Islet of Langerhans (tissue), 1 donor: ENCODE data around the gene GRIA1.

Experiments
- FAIRE-seq: peaks from one replicate; lab custom pipeline; 2011; peaks lifted over from hg19 to GRCh38; lab: Jason Lieb, UNC

GRIA1 gene

GRCh38 chr5:153617190-153617589 lies 126.7 kb downstream of the GRIA1 start:
- FAIRE-seq = no peak

DNA sequence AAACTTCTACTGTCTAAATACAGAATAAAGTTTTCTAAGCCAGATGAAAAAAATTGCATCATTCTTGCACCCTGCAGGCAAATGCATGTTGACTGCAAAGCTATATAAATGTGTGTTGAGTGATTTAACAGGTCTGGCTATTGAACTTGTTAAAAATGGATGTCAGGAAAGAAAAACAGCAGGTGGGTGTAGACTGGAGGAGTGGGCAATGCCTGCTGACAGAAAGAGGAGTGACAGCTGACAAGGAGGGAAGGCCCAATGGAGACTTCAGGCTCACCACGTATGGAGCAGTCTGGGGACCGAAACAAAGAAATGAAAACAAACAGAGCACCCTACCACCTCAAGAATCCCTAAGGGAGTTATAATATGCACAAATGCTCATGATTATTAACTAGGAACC lies 127.8 kb downstream of the GRIA1 start:
- FAIRE-seq = no peak

DNA sequence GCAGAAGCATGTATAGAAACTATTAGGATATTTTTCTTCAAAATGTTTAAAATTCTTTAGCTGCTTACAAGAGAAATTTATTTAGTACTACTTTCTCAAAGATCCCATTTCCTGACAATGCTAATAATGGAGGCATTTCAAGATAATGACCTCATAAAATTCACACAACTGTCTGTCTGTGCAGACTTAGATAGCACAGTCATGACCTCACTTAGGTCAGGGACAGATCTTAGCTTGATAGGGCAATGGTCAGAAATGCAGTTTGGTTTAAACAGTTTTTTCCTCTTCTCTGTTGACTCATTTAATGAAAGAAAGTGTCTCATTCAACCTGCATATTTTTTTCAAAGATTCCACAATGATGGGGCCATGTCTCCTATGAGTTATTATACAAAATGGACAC lies 128.4 kb downstream of the GRIA1 start:
- FAIRE-seq = no peak

DNA sequence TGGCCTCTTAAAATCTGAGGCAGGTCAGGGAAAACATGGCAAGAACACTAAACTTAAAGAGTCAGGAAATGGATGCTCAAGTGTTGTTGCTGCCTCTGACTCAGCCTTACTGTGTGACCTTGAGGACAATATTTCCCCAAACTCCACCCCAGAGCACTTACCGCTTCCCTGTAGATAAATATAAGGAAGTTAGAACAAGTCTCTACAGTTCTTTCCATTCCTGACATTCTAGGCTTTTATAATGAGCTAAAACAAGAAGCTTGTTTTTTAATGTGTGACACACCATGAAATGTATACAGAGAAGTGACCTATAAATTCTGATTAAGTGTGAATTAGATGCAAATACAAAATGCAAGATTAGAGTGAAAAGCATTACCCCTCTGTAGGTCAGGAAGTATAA lies 129.3 kb downstream of the GRIA1 start:
- FAIRE-seq = no peak

DNA sequence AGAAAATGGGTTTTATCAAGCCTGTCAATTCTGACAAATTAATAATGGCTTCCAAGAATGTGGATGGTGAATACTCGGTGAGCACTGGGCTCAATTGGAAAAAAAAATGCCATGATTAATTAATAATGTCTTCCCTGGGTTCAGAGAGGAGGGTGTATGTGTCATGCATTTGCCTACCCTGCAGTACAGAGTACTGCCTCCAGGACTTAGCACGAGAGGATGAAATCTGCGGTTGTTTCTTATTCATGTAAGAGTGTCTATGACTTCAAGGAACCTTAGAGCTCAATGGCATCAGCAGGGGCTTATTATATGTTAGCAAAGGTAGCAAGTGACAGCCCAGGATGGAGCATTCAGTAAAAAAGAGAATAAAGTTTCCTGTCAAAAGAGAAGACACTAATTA lies 132.7 kb downstream of the GRIA1 start:
- no peak for FAIRE-seq

DNA sequence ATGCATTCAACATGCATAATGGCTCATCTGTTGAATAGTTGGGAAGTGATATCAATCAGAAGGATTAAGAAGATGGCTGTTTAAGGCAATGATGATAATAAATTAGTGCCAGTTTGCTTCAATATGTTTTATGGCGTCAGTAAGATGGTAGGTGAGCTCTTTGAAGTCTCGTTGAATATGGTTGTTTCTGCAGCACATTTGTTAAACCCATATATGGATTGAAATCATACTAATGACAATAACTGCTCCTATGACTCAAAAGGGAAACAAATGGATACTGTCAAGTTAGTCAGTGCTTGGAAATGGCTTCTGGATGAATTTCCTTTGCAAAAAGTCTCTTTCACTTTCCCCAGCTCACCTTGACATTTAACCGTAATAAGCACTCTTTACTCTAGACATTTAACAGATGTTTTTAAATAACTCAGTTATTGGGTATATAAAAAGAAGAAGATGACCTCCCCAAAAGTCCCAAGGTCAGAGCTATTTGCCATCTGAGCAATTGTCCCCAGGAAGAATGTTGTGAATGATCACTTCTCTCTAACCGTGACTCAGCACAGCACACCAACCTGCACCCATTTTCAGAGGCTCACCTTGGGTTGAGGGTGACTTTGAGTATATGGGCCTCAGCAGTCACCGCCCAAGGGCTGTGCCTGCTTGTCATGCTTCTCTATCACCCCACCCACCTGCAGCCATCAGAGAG lies 133.4 kb downstream of the GRIA1 start:
- FAIRE-seq = no peak

DNA sequence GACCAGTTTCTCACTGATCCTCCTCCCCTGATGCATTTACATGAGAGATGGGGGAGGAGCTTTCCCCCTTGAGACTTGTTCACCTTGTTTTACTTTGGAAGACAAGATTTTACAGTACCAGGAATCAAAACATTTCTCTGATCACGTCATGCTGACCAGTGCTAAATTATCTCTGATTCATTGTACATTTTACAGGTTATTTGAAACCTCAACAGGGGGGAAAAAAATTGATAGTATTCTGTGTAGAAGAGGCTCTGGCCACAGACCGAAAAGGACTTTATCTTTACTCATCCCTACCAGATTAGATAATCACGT lies 133.9 kb downstream of the GRIA1 start:
- no peak for FAIRE-seq

DNA sequence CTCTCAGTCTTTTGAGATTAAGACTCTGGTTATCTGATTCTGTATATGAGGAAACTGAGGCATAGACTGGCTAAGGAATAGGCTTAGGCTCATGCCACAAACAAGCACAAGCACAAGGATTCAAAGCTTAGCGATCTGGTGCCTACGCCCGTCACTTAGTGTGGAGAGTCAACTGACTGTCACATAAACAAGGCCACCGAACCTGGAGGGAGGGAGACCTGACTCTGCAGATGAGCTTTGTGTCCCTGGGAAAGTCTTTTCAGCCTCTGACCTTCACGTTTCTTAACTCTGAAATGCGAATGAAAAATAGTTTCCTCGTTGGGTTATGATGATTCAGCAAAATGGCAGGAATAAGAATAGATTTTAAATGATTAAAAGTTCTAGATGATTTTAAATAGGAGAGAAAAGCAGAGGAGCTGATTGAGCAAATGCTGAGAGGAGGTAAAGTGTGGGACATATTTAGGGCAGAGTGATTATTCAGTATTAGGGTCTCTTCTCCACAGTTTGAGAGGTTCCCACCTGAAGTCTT lies 135.4 kb downstream of the GRIA1 start:
- no peak for FAIRE-seq

DNA sequence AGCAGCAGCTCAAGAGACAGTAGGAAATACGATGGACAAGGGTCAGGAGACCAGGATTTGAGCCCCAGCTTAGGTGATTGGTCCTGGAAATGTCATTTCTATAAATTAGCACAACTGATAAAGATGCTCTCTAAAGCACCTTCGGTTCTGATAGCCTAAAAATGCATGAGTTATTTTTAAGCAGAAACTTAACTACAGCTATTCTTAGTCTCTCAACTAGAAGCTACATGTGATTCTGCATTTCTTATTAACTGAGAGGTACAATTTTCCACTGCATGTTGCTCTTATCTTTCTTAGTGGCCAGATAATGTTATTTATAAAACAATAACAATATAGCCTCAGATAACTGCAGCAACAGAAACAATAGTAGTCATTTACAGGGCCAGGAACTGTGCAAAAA lies 136.4 kb downstream of the GRIA1 start:
- FAIRE-seq = no peak

DNA sequence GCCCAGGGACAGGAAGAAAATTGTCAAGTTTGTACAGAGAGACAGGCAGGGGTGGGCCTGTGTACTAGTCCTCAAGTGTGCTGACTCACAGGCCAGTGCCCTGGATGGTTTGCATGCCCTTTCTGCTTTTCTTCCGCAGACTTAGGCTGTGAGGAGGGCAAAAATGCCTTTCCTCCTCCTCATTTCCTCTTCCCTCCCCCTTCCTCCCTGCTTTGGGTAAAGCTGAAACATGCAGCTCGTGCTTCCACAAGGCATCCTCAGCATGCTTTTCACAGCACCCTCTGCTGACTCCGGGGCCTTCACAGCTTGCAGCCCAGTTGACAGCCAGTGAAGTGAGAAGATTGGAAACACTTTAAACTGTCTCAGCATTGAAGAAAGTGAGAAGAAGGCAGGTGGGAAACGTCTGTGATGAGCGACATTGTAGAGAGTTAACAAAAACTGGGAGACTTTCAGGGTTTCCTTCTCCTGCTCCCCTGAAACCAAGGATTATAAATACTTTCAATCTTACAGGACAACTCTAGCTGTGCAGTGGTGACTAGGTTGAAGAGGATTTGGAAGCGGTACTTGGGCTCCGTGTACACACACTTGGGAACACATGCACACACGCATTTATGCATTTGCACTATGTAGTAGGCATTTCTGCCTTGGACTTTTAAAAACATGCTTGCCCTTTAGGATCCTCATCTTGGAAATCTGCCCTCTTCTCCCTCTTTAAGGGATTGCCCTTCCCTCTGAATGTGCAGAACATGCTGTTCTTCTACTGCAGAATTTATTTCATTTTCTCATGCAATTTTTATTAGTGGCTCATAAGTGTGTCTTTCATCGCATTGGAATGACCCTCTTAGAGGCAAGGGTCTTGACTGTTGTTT lies 138.8 kb downstream of the GRIA1 start:
- FAIRE-seq = no peak

GRCh38 chr5:153630546-153630945 lies 140.1 kb downstream of the GRIA1 start:
- FAIRE-seq = no peak

- FAIRE-seq = no peak
Observed at GRCh38 chr5:153632748-153633290, 142.3 kb downstream of the GRIA1 start.

DNA sequence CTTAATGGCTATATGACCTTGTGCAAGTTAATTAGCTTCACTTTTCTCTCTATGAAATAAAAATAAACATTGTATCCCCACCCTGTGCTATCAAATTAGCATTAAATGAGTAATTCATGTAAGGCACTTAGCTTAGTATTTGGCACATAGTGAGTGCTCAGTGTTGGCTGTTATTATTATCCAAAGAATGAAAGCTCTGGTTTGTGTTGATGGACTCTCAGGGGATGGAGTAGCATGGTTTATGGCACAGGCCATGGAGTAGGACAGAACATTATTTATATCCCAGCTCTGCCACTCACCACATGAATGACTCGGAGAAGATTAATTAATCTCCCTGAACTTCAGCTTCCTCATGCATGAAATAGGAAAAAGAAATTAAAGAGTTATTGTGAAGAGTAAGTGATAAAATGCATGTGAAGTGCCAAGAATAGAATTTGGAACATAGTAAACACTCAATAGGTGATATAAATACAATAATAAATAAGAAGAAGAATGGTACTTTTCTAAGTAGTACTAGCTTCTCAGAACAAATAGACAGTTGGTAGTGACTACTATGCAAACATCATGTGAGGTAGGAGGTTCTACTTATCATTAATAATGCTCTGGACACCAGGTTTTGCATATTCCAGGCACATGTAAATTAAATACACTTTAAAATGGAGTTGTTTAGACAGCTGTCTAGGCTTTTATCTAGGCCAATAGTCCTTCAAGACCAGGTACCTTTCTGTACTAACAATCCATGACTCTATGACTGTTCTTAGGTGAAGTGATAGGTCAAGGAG lies 146.4 kb downstream of the GRIA1 start:
- FAIRE-seq = no peak

GRCh38 chr5:153640293-153640692 lies 149.8 kb downstream of the GRIA1 start:
- no peak for FAIRE-seq

DNA sequence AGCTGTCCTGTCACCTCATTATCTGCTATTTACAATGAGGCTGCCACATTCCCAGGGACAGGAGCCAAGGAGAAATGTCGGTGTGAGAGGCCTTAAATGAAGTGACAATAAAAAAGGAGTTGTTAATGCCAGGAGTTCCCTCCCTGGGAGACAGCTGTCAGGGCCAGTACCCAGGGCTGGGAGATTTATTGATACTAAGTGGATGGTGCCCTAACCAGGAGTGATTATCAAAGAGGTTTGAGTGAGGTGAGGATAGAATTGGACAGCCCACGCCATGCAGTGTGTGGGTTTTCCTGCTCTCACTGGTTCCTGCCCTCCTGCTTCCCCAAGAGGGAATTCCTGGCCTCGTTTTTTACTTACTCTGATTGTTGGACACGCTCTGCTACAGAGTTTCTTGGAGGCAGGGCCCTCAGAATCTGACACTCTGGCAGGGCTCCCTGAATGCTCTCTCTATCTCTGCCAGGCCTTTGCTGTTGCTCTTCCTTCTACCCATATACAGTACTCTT lies 150.8 kb downstream of the GRIA1 start:
- no peak for FAIRE-seq

- no peak for FAIRE-seq
Observed at GRCh38 chr5:153654504-153655200, 164.2 kb downstream of the GRIA1 start.

DNA sequence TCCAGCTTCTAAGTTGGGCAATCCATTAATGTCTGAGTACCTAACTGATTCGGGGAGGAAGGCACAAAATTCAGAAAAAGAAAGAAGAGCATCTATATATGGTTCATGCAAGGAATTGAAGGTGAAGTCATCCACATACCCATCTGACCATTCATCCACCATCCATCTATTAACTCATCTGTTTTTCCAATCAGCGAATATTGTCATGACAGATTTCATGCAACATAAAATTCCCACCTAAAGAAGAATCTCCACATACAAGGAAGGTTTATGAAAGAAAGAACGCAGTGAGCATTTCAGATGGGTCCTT lies 164.7 kb downstream of the GRIA1 start:
- FAIRE-seq = no peak

GRCh38 chr5:153658149-153658548 lies 167.7 kb downstream of the GRIA1 start:
- FAIRE-seq = no peak

DNA sequence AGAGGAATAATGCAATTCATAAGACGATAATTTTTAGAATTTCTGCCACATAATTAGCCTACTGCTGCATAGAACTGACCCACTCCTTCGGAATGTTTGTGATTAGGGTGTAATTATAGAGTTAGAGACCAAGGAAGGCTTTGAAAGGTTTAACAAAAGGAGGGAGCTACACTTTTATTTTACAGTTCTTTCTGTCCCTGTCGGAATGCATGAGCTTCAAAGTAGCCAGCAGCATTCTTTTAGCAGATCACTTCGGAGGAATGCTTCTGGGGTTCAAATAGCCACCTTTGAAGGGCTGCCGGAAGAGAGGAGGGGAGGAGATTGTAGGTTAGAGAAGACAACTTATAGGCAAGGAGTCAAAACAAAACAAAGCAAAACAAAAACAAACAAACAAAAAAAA lies 168.1 kb downstream of the GRIA1 start:
- no peak for FAIRE-seq

- FAIRE-seq = no peak
Observed at GRCh38 chr5:153659039-153659736, 168.7 kb downstream of the GRIA1 start.

DNA sequence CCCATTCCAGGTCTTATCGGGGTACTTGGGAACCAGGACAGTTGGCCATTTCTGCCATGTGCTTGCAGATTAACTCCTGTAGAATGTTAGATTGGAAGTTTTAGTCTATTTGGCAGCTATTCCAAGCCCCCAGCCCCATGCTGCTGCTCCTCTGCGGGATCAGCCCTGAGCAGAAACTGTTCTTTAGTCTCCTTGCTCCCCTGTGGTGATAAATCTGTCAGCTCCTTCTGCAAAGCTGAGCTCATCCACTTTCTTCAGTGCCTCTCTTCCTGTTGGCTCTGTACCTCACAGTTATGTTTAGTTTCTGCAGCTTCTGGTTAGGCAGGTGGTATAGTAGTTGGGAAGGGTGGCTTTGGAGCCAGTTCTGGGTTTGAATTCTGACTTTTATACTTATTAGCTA lies 170.4 kb downstream of the GRIA1 start:
- FAIRE-seq = no peak
